Osteoblast (primary cell): ENCODE data around the gene SLC9C1. TPM values are rescaled to one million over a fixed set of nuclear protein-coding genes. Genes with fewer than 3 reads are reported as not detected.

Source experiments
- DNase-seq: peaks from one replicate; pipeline ENCODE4 v3.0.0; 2011; ENCODE audit warnings: low spot score, mixed read lengths; ENCODE audit not compliant: insufficient read length; ENCODE audit errors: missing footprints
- H2AFZ ChIP-seq: 2 replicates; pipeline ENCODE4 v1.6.0; 2011; ENCODE audit warnings: mild to moderate bottlenecking, low read length
- H3K27ac ChIP-seq: 2 replicates; pipeline ENCODE4 v1.5.1; 2011; ENCODE audit warnings: mild to moderate bottlenecking, low read depth, low read length, moderate library complexity
- H3K27me3 ChIP-seq: 2 replicates; pipeline ENCODE4 v1.6.0; 2012; ENCODE audit warnings: mild to moderate bottlenecking, control low read depth, inconsistent platforms, low read length, moderate library complexity; ENCODE audit not compliant: insufficient read depth
- H3K36me3 ChIP-seq: 2 replicates; pipeline ENCODE4 v1.5.1; 2011; ENCODE audit warnings: mild to moderate bottlenecking, low read length, control low read depth, moderate library complexity; ENCODE audit not compliant: insufficient read depth
- H3K4me1 ChIP-seq: 2 replicates; pipeline ENCODE4 v1.5.1; 2011; ENCODE audit warnings: mild to moderate bottlenecking, low read length, control low read depth, moderate library complexity; ENCODE audit not compliant: insufficient read depth
- H3K4me2 ChIP-seq: 2 replicates; pipeline ENCODE4 v1.6.0; 2011; ENCODE audit warnings: mild to moderate bottlenecking, low read length; ENCODE audit not compliant: insufficient read depth
- H3K4me3 ChIP-seq: fragments of 200-600 bp; sonication (generic); 3 replicates; pipeline ENCODE4 v1.5.1; 2012; ENCODE audit warnings: mild to moderate bottlenecking, low read length, inconsistent platforms; ENCODE audit not compliant: insufficient read depth
- H3K79me2 ChIP-seq: 2 replicates; pipeline ENCODE4 v1.6.0; 2012; ENCODE audit warnings: mild to moderate bottlenecking, low read length, control low read depth, inconsistent platforms; ENCODE audit not compliant: insufficient read depth
- H3K9me3 ChIP-seq: 2 replicates; pipeline ENCODE4 v1.5.1; 2011; ENCODE audit warnings: low read depth, low read length, control low read depth
- H4K20me1 ChIP-seq: 2 replicates; pipeline ENCODE4 v1.6.0; 2012; ENCODE audit warnings: mild to moderate bottlenecking, low read length, control low read depth; ENCODE audit not compliant: insufficient read depth
- CTCF ChIP-seq: IDR thresholded peaks from 2 replicates; pipeline ENCODE4 v1.5.1; 2011; ENCODE audit warnings: mild to moderate bottlenecking, low read depth, low read length, moderate library complexity; ENCODE audit errors: extremely low read depth
- total RNA-seq: library from RNA; depleted of rRNA; stranded (reverse); fragments of >200 nt; gene quantifications from 2 replicates; pipeline ENCODE4 v1.2.3, GENCODE V29; 2012

Gene SLC9C1
- total RNA-seq, 1 donor, result not detected

- Histone ChIP-seq H3K4me2 (peak overlapping the region; percentile 81), H3K36me3 (no peaks in the 10 kb centered on the region), H4K20me1 (no peaks in the 10 kb centered on the region), H2AFZ (peak overlapping the region; percentile 84), H3K4me3 (peak overlapping the region; percentile 70), H3K27ac (no peak overlapping the region), H3K4me1 (peaks cover 2% of the 10 kb centered on the region), H3K79me2 (no peaks in the 10 kb centered on the region), H3K27me3 (peaks cover 46% of the 10 kb centered on the region), H3K9me3 (no peaks in the 10 kb centered on the region)
- TF ChIP-seq CTCF, result no peak
- no peak for DNase-seq
Observed at GRCh38 chr3:112333381-112334317, 39.6 kb upstream of the SLC9C1 start.

- Histone ChIP-seq H2AFZ (peak within 1 kb of the TSS; percentile 84), H3K27me3 (peaks cover 46% of the 10 kb centered on the region), H3K9me3 (no peaks in the 10 kb centered on the region), H3K36me3 (no peaks in the 10 kb centered on the region), H3K4me1 (peaks cover 2% of the 10 kb centered on the region), H3K79me2 (no peaks in the 10 kb centered on the region), H3K4me2 (peak within 1 kb of the TSS; percentile 81), H3K4me3 (peak within 1 kb of the TSS; percentile 70), H3K27ac (no peak within 1 kb of the TSS), H4K20me1 (no peaks in the 10 kb centered on the region)
- TF ChIP-seq CTCF, result no peak
- DNase-seq, result peak; percentile 66
Observed at GRCh38 chr3:112333002-112333380, 39.0 kb upstream of the SLC9C1 start, which contains the start of gene CD200. TSS of gene CD200 (plus strand) at chr3:112333156. CDS start at chr3:112333213, 57 bp downstream.

- H3K4me1 ChIP-seq, result peaks cover 2% of the 10 kb centered on the region
Observed at GRCh38 chr3:112331851-112332250, 37.8 kb upstream of the SLC9C1 start.

More at GRCh38 chr3:112331851-112332250, 37.8 kb upstream of the SLC9C1 start:
- H3K36me3 ChIP-seq, result no peaks in the 10 kb centered on the region
- no peak overlapping the region for H3K27ac ChIP-seq
- H3K27me3 ChIP-seq, result peaks cover 41% of the 10 kb centered on the region
- H3K79me2 ChIP-seq, result no peaks in the 10 kb centered on the region
- no peak overlapping the region for H3K4me2 ChIP-seq
- H4K20me1 ChIP-seq, result no peaks in the 10 kb centered on the region
- DNase-seq, result no peak
- H3K9me3 ChIP-seq, result no peaks in the 10 kb centered on the region
- no peak overlapping the region for H2AFZ ChIP-seq
- no peak overlapping the region for H3K4me3 ChIP-seq
- TF ChIP-seq CTCF, result no peak
